Karpas-422 (cell line): ENCODE results near the gene TSPAN9. TPM values are rescaled to one million over a fixed set of nuclear protein-coding genes. Genes with fewer than 3 reads are reported as not detected.

ENCODE experiments used
- DNase-seq: peaks from one replicate; pipeline ENCODE4 v3.0.0-alpha.2; 2015
- H2AFZ ChIP-seq: fragments of 200-600 bp; sonication (generic); 2 replicates; pipeline ENCODE4 v1.6.1; 2014; ENCODE audit warnings: antibody characterized with exemption, low read length, mixed read lengths
- H3K27ac ChIP-seq: fragments of 200-600 bp; sonication (generic); 2 replicates; pipeline ENCODE4 v1.5.1; 2014; ENCODE audit warnings: mild to moderate bottlenecking, low read length, moderate library complexity
- H3K27me3 ChIP-seq: fragments of 200-600 bp; sonication (generic); 2 replicates; pipeline ENCODE4 v1.6.1; 2014; ENCODE audit warnings: low read length, mixed read lengths
- H3K36me3 ChIP-seq: fragments of 200-600 bp; sonication (generic); 2 replicates; pipeline ENCODE4 v1.6.1; 2014; ENCODE audit warnings: low read length, mixed read lengths; ENCODE audit not compliant: insufficient read depth
- H3K4me1 ChIP-seq: fragments of 200-600 bp; sonication (generic); 2 replicates; pipeline ENCODE4 v1.6.1; 2014; ENCODE audit warnings: mild to moderate bottlenecking, low read length, mixed read lengths
- H3K4me2 ChIP-seq: fragments of 200-600 bp; sonication (generic); 2 replicates; pipeline ENCODE4 v1.6.1; 2014; ENCODE audit warnings: low read length, low read depth, mild to moderate bottlenecking; ENCODE audit not compliant: poor library complexity, severe bottlenecking
- H3K4me3 ChIP-seq: fragments of 200-600 bp; sonication (generic); 2 replicates; pipeline ENCODE4 v1.5.1; 2014; ENCODE audit warnings: mild to moderate bottlenecking, antibody characterized with exemption, low read length, mixed read lengths
- H3K79me2 ChIP-seq: fragments of 200-600 bp; sonication (generic); 2 replicates; pipeline ENCODE4 v1.6.1; 2014; ENCODE audit warnings: mild to moderate bottlenecking, low read length, mixed read lengths
- H3K9ac ChIP-seq: fragments of 200-600 bp; sonication (generic); 2 replicates; pipeline ENCODE4 v1.6.0; 2014; ENCODE audit warnings: low read length
- H3K9me2 ChIP-seq: fragments of 200-600 bp; sonication (generic), shearing (Covaris generic); replicated peaks from 2 replicates; pipeline ENCODE4 v1.6.0; 2014; ENCODE audit warnings: mild to moderate bottlenecking, low read length, moderate library complexity; ENCODE audit not compliant: insufficient read depth
- H3K9me3 ChIP-seq: fragments of 300-700, 200-600 bp; sonication (generic); 2 replicates; pipeline ENCODE4 v1.6.1; 2014; ENCODE audit warnings: low read length, mixed read lengths
- H4K20me1 ChIP-seq: fragments of 200-600 bp; sonication (generic); 2 replicates; pipeline ENCODE4 v1.6.1; 2014; ENCODE audit warnings: mild to moderate bottlenecking, antibody characterized with exemption, low read length, low read depth; ENCODE audit not compliant: insufficient read depth
- total RNA-seq: library from RNA; depleted of rRNA; stranded (reverse); fragments of >200 nt; shearing (Covaris generic); gene quantifications from 2 replicates; pipeline ENCODE4 v1.2.3, GENCODE V29; 2014; ENCODE audit warnings: low replicate concordance

Gene TSPAN9
- total RNA-seq, 1 experiment from 2014 or later = 2.0 TPM

GRCh38 chr12:3223601-3224529, 146.7 kb downstream of the TSPAN9 start:
- H3K27ac ChIP-seq = no peak overlapping the region
- no peaks in the 10 kb centered on the region for H3K9me3 ChIP-seq
- H3K27me3 ChIP-seq = no peaks in the 10 kb centered on the region
- H3K9me2 ChIP-seq = no peaks in the 10 kb centered on the region
- H2AFZ ChIP-seq = no peak overlapping the region
- no peak overlapping the region for H3K4me3 ChIP-seq
- peaks cover 47% of the 10 kb centered on the region for H3K4me1 ChIP-seq
- H3K36me3 ChIP-seq = no peaks in the 10 kb centered on the region
- H3K79me2 ChIP-seq = no peaks in the 10 kb centered on the region
- H4K20me1 ChIP-seq = no peaks in the 10 kb centered on the region
- H3K4me2 ChIP-seq = no peak overlapping the region
- no peak overlapping the region for H3K9ac ChIP-seq
- DNase-seq = no peak

- no peaks in the 10 kb centered on the region for H3K79me2 ChIP-seq
- H3K36me3 ChIP-seq = no peaks in the 10 kb centered on the region
- no peaks in the 10 kb centered on the region for H3K27me3 ChIP-seq
- H2AFZ ChIP-seq = no peak overlapping the region
- H3K9me3 ChIP-seq = no peaks in the 10 kb centered on the region
- peaks cover 54% of the 10 kb centered on the region for H3K4me1 ChIP-seq
- H4K20me1 ChIP-seq = no peaks in the 10 kb centered on the region
- no peak for DNase-seq
- H3K4me3 ChIP-seq = no peak overlapping the region
- no peaks in the 10 kb centered on the region for H3K9me2 ChIP-seq
- no peak overlapping the region for H3K4me2 ChIP-seq
- H3K9ac ChIP-seq = no peak overlapping the region
- H3K27ac ChIP-seq = no peak overlapping the region
These were observed 147.3 kb downstream of the TSPAN9 start for GRCh38 chr12:3224530-3224903.

GRCh38 chr12:3225154-3225795, 148.1 kb downstream of the TSPAN9 start:
- H4K20me1 ChIP-seq = no peaks in the 10 kb centered on the region
- no peak overlapping the region for H3K27ac ChIP-seq
- H3K9me3 ChIP-seq = no peaks in the 10 kb centered on the region
- no peaks in the 10 kb centered on the region for H3K79me2 ChIP-seq
- H3K9me2 ChIP-seq = no peaks in the 10 kb centered on the region
- no peaks in the 10 kb centered on the region for H3K27me3 ChIP-seq
- no peak overlapping the region for H2AFZ ChIP-seq
- H3K36me3 ChIP-seq = no peaks in the 10 kb centered on the region
- H3K4me1 ChIP-seq = peaks cover 62% of the 10 kb centered on the region
- no peak overlapping the region for H3K4me2 ChIP-seq
- no peak overlapping the region for H3K4me3 ChIP-seq
- H3K9ac ChIP-seq = 0 out of 2 replicates have a peak overlapping the region, but pooled peaks have one; percentile 14
- no peak for DNase-seq

- H3K9ac ChIP-seq = 0 out of 2 replicates have a peak overlapping the region, but pooled peaks have one; percentile 14
- H3K79me2 ChIP-seq = no peaks in the 10 kb centered on the region
- H3K9me3 ChIP-seq = no peaks in the 10 kb centered on the region
- no peaks in the 10 kb centered on the region for H3K27me3 ChIP-seq
- H4K20me1 ChIP-seq = no peaks in the 10 kb centered on the region
- H3K4me2 ChIP-seq = no peak overlapping the region
- H3K36me3 ChIP-seq = no peaks in the 10 kb centered on the region
- H3K9me2 ChIP-seq = no peaks in the 10 kb centered on the region
- H3K4me1 ChIP-seq = peaks cover 67% of the 10 kb centered on the region
- no peak overlapping the region for H3K27ac ChIP-seq
- no peak overlapping the region for H3K4me3 ChIP-seq
- no peak for DNase-seq
- no peak overlapping the region for H2AFZ ChIP-seq
These were observed 148.6 kb downstream of the TSPAN9 start for GRCh38 chr12:3225796-3226180.

- no peaks in the 10 kb centered on the region for H3K27me3 ChIP-seq
- H3K4me1 ChIP-seq = peaks cover 67% of the 10 kb centered on the region
- H3K9me3 ChIP-seq = no peaks in the 10 kb centered on the region
- H3K4me3 ChIP-seq = no peak overlapping the region
- H3K9me2 ChIP-seq = no peaks in the 10 kb centered on the region
- no peak overlapping the region for H2AFZ ChIP-seq
- no peak overlapping the region for H3K4me2 ChIP-seq
- H3K36me3 ChIP-seq = no peaks in the 10 kb centered on the region
- no peak overlapping the region for H3K9ac ChIP-seq
- H4K20me1 ChIP-seq = no peaks in the 10 kb centered on the region
- H3K27ac ChIP-seq = no peak overlapping the region
- DNase-seq = no peak
- H3K79me2 ChIP-seq = no peaks in the 10 kb centered on the region
These were observed 149.1 kb downstream of the TSPAN9 start for GRCh38 chr12:3226264-3226663.

- no peak overlapping the region for H2AFZ ChIP-seq
- no peaks in the 10 kb centered on the region for H3K9me3 ChIP-seq
- no peaks in the 10 kb centered on the region for H4K20me1 ChIP-seq
- no peak overlapping the region for H3K4me2 ChIP-seq
- DNase-seq = no peak
- no peaks in the 10 kb centered on the region for H3K79me2 ChIP-seq
- H3K9ac ChIP-seq = no peak overlapping the region
- peaks cover 67% of the 10 kb centered on the region for H3K4me1 ChIP-seq
- no peak overlapping the region for H3K27ac ChIP-seq
- H3K9me2 ChIP-seq = no peaks in the 10 kb centered on the region
- H3K4me3 ChIP-seq = no peak overlapping the region
- H3K36me3 ChIP-seq = no peaks in the 10 kb centered on the region
- no peaks in the 10 kb centered on the region for H3K27me3 ChIP-seq
These were observed 150.1 kb downstream of the TSPAN9 start for GRCh38 chr12:3227076-3227975.

- Histone ChIP-seq H3K27ac (no peak overlapping the region), H3K27me3 (no peaks in the 10 kb centered on the region), H3K4me3 (no peak overlapping the region), H3K9me2 (no peaks in the 10 kb centered on the region), H3K79me2 (no peaks in the 10 kb centered on the region), H2AFZ (no peak overlapping the region), H3K4me1 (peaks cover 55% of the 10 kb centered on the region), H3K36me3 (no peaks in the 10 kb centered on the region), H3K9me3 (no peaks in the 10 kb centered on the region), H3K4me2 (no peak overlapping the region), H3K9ac (no peak overlapping the region), H4K20me1 (no peaks in the 10 kb centered on the region)
- DNase-seq = no peak
These were observed 151.4 kb downstream of the TSPAN9 start for GRCh38 chr12:3228552-3228951.
